Mesenchymal stem cell (in vitro differentiated cells and primary cell): ENCODE measurements around the gene TGFBR1.

ENCODE experiments used
- DNase-seq: peaks from one replicate; pipeline ENCODE4 v3.0.0-alpha.2; 2013
- H2AFZ ChIP-seq: one replicate; pipeline ENCODE4 v1.6.1; 2013; ENCODE audit warnings: low read depth, mild to moderate bottlenecking, control low read depth, inconsistent platforms, low read length, moderate library complexity
- H2AK5ac ChIP-seq: 2 replicates; pipeline ENCODE4 v1.6.1; 2013; ENCODE audit warnings: low read length, moderate library complexity, mild to moderate bottlenecking, inconsistent platforms; ENCODE audit not compliant: severe bottlenecking
- H2BK120ac ChIP-seq: one replicate; pipeline ENCODE4 v1.6.1; 2013; ENCODE audit warnings: low read depth, mild to moderate bottlenecking, inconsistent platforms, low read length, moderate library complexity
- H2BK12ac ChIP-seq, 2 experiments: one replicate each; pipeline ENCODE4 v1.6.1; 2013; ENCODE audit warnings: inconsistent platforms in 2 of 2, low read length in 2 of 2, mild to moderate bottlenecking in 2 of 2, moderate library complexity in 2 of 2, control low read depth in 1 of 2
- H2BK15ac ChIP-seq: one replicate; pipeline ENCODE4 v1.6.1; 2013; ENCODE audit warnings: mild to moderate bottlenecking, low read depth, inconsistent platforms; ENCODE audit not compliant: poor library complexity, severe bottlenecking
- H2BK5ac ChIP-seq: 2 replicates; pipeline ENCODE4 v1.6.1; 2013; ENCODE audit warnings: low read depth, mild to moderate bottlenecking, low read length, control low read depth, inconsistent platforms; ENCODE audit not compliant: poor library complexity, severe bottlenecking
- H3K14ac ChIP-seq, 2 experiments: one replicate each; pipeline ENCODE4 v1.6.1; 2013; ENCODE audit warnings: inconsistent platforms in 2 of 2, low read length in 2 of 2, control low read depth in 1 of 2, mild to moderate bottlenecking in 1 of 2, moderate library complexity in 1 of 2
- H3K18ac ChIP-seq, 2 experiments: one replicate each; pipeline ENCODE4 v1.6.1; 2013; ENCODE audit warnings: inconsistent platforms in 2 of 2, low read length in 2 of 2, control low read depth in 1 of 2, low read depth in 1 of 2, mild to moderate bottlenecking in 1 of 2
- H3K23ac ChIP-seq, 2 experiments: one replicate each; pipeline ENCODE4 v1.6.1; 2013; ENCODE audit warnings: inconsistent platforms in 2 of 2, low read length in 2 of 2, mild to moderate bottlenecking in 2 of 2, moderate library complexity in 2 of 2, control low read depth in 1 of 2
- H3K27ac ChIP-seq: 2 replicates; pipeline ENCODE4 v1.5.1; 2013; ENCODE audit warnings: mild to moderate bottlenecking, moderate library complexity, low read length, control low read depth, inconsistent platforms; ENCODE audit not compliant: poor library complexity, severe bottlenecking
- H3K27me3 ChIP-seq, 2 experiments: 2 replicates each; pipeline versions ENCODE4 v1.6.1 to v1.7.0; 2013; ENCODE audit warnings: low read length in 2 of 2, mild to moderate bottlenecking in 2 of 2, moderate library complexity in 2 of 2, control low read depth in 1 of 2, inconsistent platforms in 1 of 2; ENCODE audit not compliant: control insufficient read depth in 1 of 2, insufficient read depth in 1 of 2
- H3K36me3 ChIP-seq, 2 experiments: 2 replicates each; pipeline versions ENCODE4 v1.6.1 to v1.7.0; 2013; ENCODE audit warnings: low read length in 2 of 2, control low read depth in 1 of 2, inconsistent platforms in 1 of 2, low read depth in 1 of 2, mild to moderate bottlenecking in 1 of 2; ENCODE audit not compliant: insufficient read depth in 2 of 2, control insufficient read depth in 1 of 2
- H3K4ac ChIP-seq, 2 experiments: one replicate each; pipeline ENCODE4 v1.6.1; 2013; ENCODE audit warnings: inconsistent platforms in 2 of 2, low read length in 2 of 2, mild to moderate bottlenecking in 2 of 2, moderate library complexity in 2 of 2, control low read depth in 1 of 2, low read depth in 1 of 2
- H3K4me1 ChIP-seq: 2 replicates; pipeline ENCODE4 v1.6.1; 2013; ENCODE audit warnings: low read depth, low read length, control low read depth; ENCODE audit not compliant: control insufficient read depth, insufficient read depth
- H3K4me2 ChIP-seq: 2 replicates; pipeline ENCODE4 v1.6.1; 2013; ENCODE audit warnings: low read length, mild to moderate bottlenecking, inconsistent platforms; ENCODE audit not compliant: poor library complexity, severe bottlenecking
- H3K4me3 ChIP-seq, 2 experiments: 2 replicates each; pipeline versions ENCODE4 v1.5.1 to v1.7.0; 2013; ENCODE audit warnings: low read length in 2 of 2, mild to moderate bottlenecking in 2 of 2, control low read depth in 1 of 2, low read depth in 1 of 2; ENCODE audit not compliant: insufficient read depth in 1 of 2
- H3K79me1 ChIP-seq: replicated peaks from 2 replicates; pipeline ENCODE4 v1.6.1; 2013; ENCODE audit warnings: mild to moderate bottlenecking, control low read depth, low read length, inconsistent platforms; ENCODE audit not compliant: poor library complexity, severe bottlenecking
- H3K9ac ChIP-seq: 2 replicates; pipeline ENCODE4 v1.7.0; 2013; ENCODE audit warnings: mild to moderate bottlenecking, low read length, moderate library complexity
- H3K9me3 ChIP-seq: 2 replicates; pipeline ENCODE4 v1.7.0; 2013; ENCODE audit warnings: mild to moderate bottlenecking, low read length; ENCODE audit not compliant: control insufficient read depth
- H4K8ac ChIP-seq: one replicate; pipeline ENCODE4 v1.6.1; 2013; ENCODE audit warnings: inconsistent platforms, mild to moderate bottlenecking, low read length, moderate library complexity
- H4K91ac ChIP-seq: one replicate; pipeline ENCODE4 v1.6.1; 2013; ENCODE audit warnings: mild to moderate bottlenecking, low read length, inconsistent platforms
- WGBS: methylation state at CpG from one replicate; pipeline ENCODE4 v1.1.7; 2013; ENCODE audit warnings: mixed read lengths; 5-methylcytosine and 5-hydroxymethylcytosine counted together

TGFBR1 gene

DNA sequence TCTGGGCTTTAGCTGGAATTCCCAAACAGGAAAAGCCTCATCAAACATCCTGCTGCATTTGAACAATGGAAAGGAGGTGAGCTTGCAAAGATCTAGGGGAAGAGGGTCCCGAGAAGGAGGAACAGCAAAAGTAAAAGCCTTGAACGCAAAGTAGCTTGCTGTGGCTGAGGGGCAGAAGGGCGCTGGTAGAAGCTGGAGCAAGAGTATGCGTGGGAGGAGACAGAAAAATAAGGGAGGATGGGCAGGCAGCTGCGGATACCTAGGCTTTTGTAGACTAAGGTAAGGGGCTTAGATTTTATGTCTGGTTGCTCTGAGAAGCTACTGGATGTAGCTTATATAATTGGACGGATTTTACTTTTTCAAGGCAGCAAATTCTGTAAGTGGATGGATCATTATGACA is 21.9 kb upstream of the TGFBR1 start:
- no peaks in the 10 kb centered on the region for H3K36me3 ChIP-seq
- no peak overlapping the region for H2AK5ac ChIP-seq
- H3K27ac ChIP-seq: no peak overlapping the region

DNA sequence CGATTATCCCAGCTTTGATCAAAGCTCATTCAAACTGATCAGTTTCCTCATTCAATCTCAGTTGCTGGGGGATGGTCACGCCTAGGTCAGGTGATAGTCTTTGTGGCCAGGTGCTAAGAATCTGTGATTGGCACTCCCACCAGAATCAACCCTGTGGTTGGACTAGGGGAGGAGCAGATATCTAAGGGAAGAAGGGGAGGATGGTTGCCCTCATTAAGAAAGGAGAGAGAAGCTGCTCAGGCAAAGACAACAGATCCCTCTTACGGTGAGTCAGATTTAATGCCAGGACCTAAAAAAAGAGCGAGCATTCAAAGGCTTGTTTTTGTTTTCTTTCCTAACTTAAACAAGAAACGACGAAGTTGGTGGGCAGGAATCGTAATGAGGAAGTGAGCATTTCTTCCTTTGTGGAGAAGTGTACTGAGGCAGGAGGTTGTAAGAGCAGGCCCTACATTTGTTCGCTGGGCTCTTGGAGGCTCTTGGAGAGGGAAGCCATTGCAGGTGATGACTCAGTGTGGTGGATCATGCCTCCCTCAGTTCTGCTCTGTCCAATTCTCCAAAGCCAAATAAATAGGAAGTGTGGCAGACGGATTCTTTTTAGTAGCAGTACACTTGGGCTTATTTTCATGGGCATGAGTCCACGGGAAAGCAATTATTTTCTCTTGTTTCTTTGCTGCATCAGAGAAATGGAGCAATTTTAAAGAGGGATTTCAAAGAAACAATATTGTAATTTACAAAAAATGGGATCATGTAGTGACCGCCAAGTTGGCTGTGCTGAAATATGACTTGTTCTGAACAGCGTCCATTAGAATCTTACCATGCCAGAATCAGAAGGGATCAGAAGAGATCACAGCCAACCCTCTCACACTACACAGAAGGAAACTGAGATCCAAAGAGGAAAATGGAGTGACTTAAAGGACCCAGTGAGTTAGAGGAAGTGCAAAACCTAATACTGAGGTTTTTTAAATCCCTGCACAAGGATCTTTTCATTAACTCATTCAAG is 18.7 kb upstream of the TGFBR1 start:
- H3K4ac ChIP-seq: no peak overlapping the region
- no peak overlapping the region for H2BK5ac ChIP-seq
- no peaks in the 10 kb centered on the region for H3K36me3 ChIP-seq
- H2AK5ac ChIP-seq: no peak overlapping the region
- peak overlapping the region; percentile 47 for H3K9ac ChIP-seq
- no peak overlapping the region for H2BK12ac ChIP-seq
- no peak overlapping the region for H4K8ac ChIP-seq
- no peak overlapping the region for H3K23ac ChIP-seq
- no peaks in the 10 kb centered on the region for H3K79me1 ChIP-seq
- no peak overlapping the region for H4K91ac ChIP-seq
- peaks cover 8% of the 10 kb centered on the region for H3K9me3 ChIP-seq
- peak overlapping the region; percentile 29 for H3K27ac ChIP-seq
- H3K4me1 ChIP-seq: no peaks in the 10 kb centered on the region
- peak overlapping the region in 1 of 2 experiments; percentile 19 for H3K4me3 ChIP-seq
- no peak overlapping the region for H3K18ac ChIP-seq
- no peak overlapping the region for H2BK15ac ChIP-seq
- no peak overlapping the region for H3K14ac ChIP-seq
- peaks cover 0 to 15% of the 10 kb centered on the region in 2 experiments for H3K27me3 ChIP-seq
- H2BK120ac ChIP-seq: no peak overlapping the region
- H2AFZ ChIP-seq: no peak overlapping the region
- WGBS: 61% methylated on average over 10 of the region's 12 CpGs
- no peak overlapping the region for H3K4me2 ChIP-seq
- DNase-seq: peak; percentile 56

More for the DNA sequence above, 21.9 kb upstream of the TGFBR1 start:
- Histone ChIP-seq H3K9me3 (no peaks in the 10 kb centered on the region), H3K18ac (no peak overlapping the region), H3K9ac (no peak overlapping the region), H3K4ac (no peak overlapping the region), H2BK120ac (no peak overlapping the region), H2BK15ac (no peak overlapping the region), H2AFZ (no peak overlapping the region), H3K4me3 (no peak overlapping the region), H3K4me2 (no peak overlapping the region), H2BK12ac (no peak overlapping the region), H3K27me3 (peaks cover 0 to 15% of the 10 kb centered on the region in 2 experiments), H3K79me1 (no peaks in the 10 kb centered on the region), H3K14ac (no peak overlapping the region), H4K8ac (no peak overlapping the region), H4K91ac (no peak overlapping the region), H3K4me1 (peaks cover 3% of the 10 kb centered on the region), H2BK5ac (no peak overlapping the region), H3K23ac (no peak overlapping the region)
- WGBS: 88% methylated on average over 6 of the region's 6 CpGs
- DNase-seq: no peak

DNA sequence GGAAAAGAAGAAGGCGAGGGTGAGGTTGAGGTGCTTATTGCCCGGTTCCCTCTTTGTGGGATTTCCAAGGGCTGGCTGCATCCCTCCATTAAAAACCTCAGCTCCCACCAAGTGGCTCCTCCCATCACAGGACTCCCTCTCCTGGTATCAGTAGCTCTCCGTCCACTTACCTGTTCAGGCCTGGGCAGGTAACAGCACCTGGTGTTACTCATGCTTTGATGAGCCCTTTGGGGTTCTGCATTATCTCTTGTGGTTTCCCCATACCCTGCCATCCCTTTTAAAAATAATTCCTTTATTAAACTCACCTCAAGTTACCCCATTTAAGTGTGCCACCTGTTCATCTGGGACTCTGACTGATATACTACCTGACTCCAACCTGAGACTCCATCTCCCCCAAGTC is 17.5 kb upstream of the TGFBR1 start:
- H3K4me1 ChIP-seq: no peaks in the 10 kb centered on the region
- H3K27ac ChIP-seq: no peak overlapping the region
- H3K23ac ChIP-seq: no peak overlapping the region
- no peak overlapping the region for H4K8ac ChIP-seq
- DNase-seq: no peak
- H2BK120ac ChIP-seq: no peak overlapping the region
- no peak overlapping the region for H3K4me3 ChIP-seq
- H3K36me3 ChIP-seq: no peaks in the 10 kb centered on the region
- no peak overlapping the region for H3K4me2 ChIP-seq
- H3K27me3 ChIP-seq: peaks cover 0 to 7% of the 10 kb centered on the region in 2 experiments
- H2AK5ac ChIP-seq: no peak overlapping the region
- H2BK5ac ChIP-seq: no peak overlapping the region
- no peak overlapping the region for H2AFZ ChIP-seq
- no peak overlapping the region for H3K4ac ChIP-seq
- H3K18ac ChIP-seq: no peak overlapping the region
- H2BK12ac ChIP-seq: peak overlapping the region in 1 of 2 experiments; percentile 35
- no peak overlapping the region for H4K91ac ChIP-seq
- H3K14ac ChIP-seq: no peak overlapping the region
- H2BK15ac ChIP-seq: no peak overlapping the region
- no peaks in the 10 kb centered on the region for H3K79me1 ChIP-seq
- 96% methylated on average over 3 of the region's 3 CpGs for WGBS
- H3K9me3 ChIP-seq: peaks cover 8% of the 10 kb centered on the region
- no peak overlapping the region for H3K9ac ChIP-seq

DNA sequence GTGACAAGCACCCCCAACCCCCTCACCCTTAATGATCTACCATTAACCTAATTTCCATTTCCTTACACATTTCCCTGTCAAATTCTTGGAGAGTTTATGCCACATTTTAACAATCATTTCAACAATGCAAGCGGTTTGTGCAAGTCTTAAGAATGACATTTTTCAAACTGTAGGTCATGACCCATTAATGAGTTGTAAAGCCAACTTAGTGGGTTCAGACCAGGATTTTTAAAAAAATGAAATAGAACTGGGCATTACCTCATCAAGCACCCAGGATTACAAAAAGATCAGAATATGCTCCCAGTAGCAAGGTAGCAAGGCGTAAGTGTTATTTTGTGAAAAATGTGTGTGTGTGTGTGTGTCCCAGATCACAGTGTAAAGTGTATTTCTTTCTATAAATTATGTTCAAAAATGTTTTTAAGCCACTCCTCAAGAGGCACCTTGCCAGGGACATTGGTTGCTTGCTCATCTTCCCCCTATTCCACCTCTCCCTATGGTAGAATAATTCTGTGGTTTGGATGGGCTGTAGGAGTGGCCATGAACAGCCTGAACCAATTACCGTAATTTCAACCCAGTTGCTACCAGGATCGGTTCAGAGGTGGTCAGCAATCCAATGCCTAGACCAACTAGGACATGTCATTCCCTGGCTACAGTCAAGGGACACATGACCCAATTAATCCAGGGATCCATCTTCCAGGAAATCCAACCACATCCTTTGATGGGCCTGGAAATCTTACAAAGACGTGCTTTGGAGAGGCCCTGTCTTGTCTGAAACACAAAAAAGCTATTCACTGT is 14.4 kb upstream of the TGFBR1 start:
- no peak overlapping the region for H3K23ac ChIP-seq
- H3K4me1 ChIP-seq: no peaks in the 10 kb centered on the region
- no peak overlapping the region for H3K27ac ChIP-seq
- H3K18ac ChIP-seq: no peak overlapping the region
- no peak overlapping the region for H3K9ac ChIP-seq
- no peak overlapping the region for H3K4ac ChIP-seq
- no peak for DNase-seq
- H4K91ac ChIP-seq: no peak overlapping the region
- no peak overlapping the region for H2BK5ac ChIP-seq
- no peak overlapping the region for H3K4me2 ChIP-seq
- H2AFZ ChIP-seq: no peak overlapping the region
- no peaks in the 10 kb centered on the region for H3K36me3 ChIP-seq
- no peak overlapping the region for H4K8ac ChIP-seq
- no peak overlapping the region for H2BK12ac ChIP-seq
- H2BK120ac ChIP-seq: no peak overlapping the region
- H3K79me1 ChIP-seq: no peaks in the 10 kb centered on the region
- WGBS: 73% methylated on average over 4 of the region's 5 CpGs
- no peak overlapping the region for H3K14ac ChIP-seq
- peaks cover 0 to 15% of the 10 kb centered on the region in 2 experiments for H3K27me3 ChIP-seq
- no peak overlapping the region for H3K4me3 ChIP-seq
- peaks cover 8% of the 10 kb centered on the region for H3K9me3 ChIP-seq
- no peak overlapping the region for H2BK15ac ChIP-seq
- no peak overlapping the region for H2AK5ac ChIP-seq
